ACHN (cell line): ENCODE results near the gene GPR55.
A peak's percentile ranks its signal among the peaks of the same experiment; 100 is the strongest.

Experiments
- DNase-seq: peaks from one replicate; pipeline ENCODE4 v3.0.0-alpha.2; 2015
- in situ Hi-C: cut with HindIII; loops from 2 replicates; pipeline ENCODE4 v1.10.0; 2017; ENCODE audit warnings: low sequenced_read_pairs, low pct_ligation_motif_present, low pct_unique_long_range_greater_than_20kb

The GPR55 gene

DNA sequence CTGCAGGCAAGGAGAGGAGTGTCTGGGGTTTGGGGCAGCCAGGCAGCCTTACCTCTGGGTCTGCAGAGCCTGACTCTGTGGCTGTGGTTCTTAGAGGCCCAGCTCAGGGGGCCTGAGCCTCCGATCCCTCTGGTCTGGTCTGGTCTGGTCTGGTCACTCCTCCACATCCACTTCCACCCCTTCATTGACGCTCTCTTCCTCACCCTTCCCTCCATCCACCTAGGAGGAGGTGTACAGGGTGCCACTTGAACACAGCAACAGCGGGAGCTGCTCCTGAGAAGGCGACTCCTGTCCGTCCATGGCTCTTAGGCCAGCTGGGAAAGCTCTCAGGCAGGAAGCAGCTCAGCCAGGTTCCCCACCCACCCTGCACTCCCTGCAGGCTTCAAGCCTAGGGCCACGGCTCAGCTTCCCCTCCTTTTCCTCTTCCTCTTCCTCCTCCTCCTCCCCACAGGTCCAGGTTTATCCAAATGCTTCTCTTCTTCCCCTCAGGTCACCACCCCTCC, 16.9 kb downstream of the GPR55 start:
- DNase-seq, result no peak
- in situ Hi-C loops, result no loop called here

DNA sequence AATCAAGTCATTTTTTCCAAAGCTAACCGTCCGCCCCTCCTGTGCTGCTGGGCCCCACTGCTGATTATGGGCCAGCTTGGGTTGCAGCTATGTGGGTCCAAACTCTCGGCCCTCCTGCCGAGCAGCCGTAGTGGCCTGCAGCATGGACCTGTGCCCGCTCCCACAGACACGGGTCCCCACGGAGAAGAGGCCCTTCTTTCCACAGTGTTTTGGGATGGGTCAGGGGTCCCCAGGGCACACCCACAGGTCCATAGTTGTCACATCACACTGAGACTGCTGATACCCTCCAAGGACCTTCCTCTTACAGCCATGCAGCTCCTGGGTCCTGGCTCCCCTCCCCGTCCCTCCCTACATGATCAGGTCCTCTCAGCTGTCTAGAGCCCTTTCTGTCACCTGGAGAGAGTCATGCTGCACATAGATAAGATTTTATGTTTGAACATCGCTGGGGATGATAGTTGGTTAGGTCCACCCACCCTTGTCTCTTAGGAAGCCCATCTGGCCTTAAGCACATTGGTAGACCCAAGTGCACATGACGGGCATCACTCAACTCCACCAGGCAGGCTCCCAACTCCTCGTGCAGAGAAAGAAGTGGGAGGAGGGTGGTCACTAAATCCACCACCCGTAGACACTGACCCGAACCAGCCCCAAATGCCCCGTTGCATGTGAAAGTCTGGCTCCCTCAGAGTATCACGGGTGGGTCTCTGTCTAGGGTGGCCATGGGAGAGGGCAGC, 17.5 kb downstream of the GPR55 start:
- in situ Hi-C loops, result no loop called here
- no peak for DNase-seq

DNA sequence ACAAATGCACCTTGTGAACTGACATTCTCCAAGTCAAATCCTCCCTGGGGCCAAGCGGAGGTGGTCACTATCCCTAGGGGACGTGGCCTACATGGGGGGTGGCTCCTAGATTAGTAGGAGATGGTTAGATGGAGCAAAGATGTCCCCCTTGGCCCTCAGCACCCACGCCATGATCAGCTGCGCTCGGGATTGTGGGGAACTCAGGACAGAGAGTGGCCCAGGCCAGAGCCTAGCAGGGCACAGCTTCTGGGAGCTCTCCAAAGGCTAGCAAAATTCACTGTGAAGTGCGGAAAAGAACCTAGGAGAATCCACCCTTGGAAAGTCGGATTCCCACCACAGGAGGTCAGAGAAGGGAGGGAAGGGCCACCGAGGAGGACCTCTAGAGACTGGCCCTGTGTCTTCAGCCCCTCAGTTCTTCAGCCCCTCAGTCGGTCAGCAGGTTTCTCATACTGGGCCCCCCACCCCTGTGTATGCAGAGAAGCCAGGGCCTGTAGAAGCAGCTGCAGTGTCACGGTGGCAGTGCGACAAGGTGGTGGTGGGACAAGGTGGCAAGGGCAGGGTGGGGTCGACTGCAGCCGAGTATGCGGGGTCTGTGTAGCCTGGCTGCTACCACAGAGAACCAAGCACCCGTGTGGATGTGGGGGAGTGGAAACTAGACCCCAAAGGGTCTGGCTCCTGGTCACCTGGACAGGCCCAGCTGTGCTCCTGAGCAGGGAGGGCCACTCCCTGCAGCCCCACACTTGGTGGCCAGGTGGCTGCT, 18.4 kb downstream of the GPR55 start:
- in situ Hi-C loops, result no loop called here
- DNase-seq, result no peak

DNA sequence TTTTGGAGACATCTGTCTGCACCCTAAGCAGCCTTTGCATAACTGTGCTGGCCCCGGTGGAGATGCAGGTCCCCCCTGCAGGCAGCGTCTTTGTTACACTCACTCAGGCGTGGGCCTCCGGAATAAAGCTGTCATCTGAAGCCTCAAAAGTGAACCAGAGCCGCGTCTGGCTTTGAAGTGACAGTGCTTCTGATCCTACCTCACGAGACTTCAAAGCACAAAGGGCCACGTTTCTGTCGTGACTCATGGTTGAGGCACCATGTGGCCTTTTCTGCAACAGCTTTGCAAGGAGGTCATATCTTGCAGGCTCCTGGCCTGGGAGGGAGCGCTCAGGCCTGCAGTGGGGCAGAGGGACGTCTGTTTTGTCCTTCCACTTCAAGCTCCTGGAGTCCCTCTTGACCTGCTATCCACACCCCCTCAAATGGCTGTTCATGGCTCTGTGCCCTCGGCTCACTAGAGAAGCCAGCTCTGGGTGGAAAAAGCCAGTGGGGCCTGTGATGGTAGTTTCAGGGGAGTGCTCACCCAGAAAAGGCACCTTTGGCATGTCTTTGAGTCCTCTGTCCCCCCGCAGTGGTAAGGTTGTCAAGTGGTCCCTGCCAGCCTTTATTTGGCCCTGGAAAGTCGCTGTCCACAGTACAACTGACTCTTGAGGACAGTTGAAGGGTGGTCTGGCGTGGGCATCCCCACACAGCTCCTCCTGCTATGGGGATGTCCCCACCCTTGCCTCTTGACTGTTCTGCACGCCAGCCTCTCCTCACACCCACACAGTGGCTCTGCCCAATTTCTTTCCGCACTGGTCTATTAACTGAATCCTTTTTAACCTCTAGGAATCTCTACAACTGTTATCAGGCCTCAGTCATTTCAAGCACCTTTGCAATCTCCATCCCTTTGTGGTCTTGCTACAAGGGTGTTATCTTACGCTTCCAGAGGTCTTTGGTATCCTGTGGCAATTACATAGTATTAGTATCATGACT, 19.3 kb downstream of the GPR55 start:
- no peak for DNase-seq
- in situ Hi-C loops, result no loop called here

DNA sequence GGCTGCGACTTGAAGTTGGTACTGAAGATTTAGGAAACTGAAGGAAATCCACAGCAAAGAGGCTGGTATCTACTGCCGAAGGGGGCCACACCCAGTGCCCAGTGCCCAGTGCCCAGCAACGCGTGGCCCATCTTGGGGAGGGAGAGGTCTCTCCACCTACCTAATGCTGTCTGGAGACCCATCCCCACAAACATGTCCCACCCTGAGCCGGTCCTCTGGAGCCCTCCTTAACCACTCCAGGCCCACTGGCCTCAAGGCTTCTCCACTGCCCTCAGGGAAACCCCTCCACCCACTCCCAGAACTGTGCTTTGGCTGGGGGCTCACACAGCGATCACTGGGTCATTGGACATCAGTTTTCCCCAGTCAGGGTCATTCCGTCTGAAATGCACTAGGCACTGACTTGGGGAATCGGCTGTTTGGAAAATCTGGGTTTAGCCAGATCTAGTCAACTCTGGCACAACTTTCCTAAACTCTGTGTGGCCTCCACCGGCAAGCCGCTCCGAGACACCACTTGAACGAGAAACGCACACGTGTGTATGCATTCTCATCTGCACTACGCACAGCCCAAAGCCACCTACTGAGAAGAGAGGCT, 20.1 kb downstream of the GPR55 start:
- in situ Hi-C loops, result no loop called here
- DNase-seq, result no peak

DNA sequence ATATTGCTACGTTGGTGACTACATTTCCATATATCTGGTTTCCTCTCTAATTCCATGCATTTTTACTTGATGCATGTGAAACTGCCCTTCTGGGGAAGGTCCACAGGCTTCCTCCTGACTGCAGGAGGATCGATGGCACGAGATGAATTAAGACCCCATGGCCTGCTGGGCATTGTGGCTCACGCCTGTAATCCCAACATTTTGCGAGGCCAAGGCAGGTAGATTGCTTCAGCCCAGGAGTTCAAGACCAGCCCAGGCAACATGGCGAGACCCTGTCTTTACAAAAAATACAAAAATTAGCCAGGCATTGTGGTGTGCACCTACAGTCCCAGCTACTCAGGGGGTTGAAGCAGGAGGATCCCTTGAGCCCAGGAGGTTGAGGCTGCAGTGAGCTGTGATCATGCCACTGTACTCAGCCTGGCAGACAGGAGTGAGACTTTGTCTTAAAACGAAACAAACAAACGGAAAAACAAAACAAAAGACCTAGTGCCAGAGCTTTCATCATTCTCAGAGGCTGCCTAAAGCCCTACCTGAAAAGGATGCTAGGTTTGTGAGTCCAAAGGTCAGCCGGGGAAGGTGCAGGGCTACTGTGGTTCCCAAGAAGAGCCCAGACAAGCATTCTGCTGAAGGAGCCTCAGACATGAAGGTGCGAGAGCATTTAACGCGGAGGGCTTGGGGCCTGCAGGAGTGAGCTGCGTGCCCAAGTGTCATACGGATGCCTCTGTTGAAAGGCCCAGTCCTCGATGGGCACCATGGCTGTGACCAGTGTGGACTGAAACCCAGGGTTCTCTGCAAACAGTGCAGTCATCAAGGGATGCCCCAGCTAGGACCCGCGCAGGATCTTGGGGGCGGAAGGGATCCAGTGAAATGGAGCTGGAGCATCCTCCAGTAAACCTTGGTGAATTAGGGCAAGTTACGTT, 21.6 kb downstream of the GPR55 start:
- in situ Hi-C loops, result no loop called here
- no peak for DNase-seq

DNA sequence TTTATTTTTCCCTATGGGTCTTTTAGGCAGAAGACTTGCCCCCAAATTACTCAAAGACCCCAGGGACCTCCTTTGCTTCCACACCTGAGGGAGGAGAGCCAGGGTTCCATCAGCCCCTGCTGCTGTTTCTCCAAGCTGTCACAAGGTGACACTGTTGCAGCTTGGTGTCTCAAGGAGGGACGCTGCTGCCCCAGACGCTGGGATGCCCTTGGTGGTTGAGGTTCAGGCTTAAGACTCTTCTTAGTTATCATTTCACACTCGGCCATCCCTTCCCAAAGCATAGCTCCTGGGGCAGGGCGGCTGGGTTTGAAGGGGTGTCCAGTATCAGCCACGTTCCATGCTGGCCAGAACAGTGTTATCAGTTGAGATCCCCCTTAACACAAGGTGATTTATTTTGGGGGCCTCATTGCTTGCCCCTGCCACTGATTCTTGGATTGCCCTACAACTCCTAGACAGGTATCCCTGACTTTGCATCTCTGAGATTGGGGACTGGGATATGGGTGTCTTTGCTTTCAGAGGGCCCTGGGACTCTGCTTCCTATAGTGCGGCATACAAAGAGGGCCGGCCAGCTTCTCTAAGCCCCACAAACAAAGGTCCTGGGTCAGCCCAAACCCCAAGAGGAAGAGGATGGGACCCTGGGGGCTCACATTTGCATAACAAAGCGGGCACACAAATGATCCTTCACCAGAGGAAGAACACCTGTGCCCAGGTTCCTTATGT, 22.7 kb downstream of the GPR55 start:
- in situ Hi-C loops, result no loop called here
- peak; percentile 69 for DNase-seq

DNA sequence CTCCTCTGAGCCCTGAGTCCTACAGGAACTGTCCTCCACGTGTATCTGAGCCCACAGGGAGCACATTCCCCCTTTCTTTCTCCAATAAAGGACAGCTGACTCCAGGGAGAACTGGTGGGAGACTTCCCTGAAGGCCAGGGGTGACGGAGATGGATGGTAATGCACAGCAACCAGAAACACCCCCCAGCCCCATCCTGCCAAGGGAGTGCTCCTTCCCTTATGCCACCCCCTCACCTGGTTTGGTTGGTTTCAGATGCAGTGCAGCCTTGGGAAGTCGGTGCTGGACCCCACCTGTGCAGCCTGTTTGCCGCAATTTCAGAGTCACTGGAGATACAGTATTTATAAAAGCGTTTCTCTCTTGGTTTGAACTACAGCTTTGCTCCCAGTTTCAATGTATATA, 24.0 kb downstream of the GPR55 start:
- DNase-seq, result no peak
- in situ Hi-C loops, result no loop called here

DNA sequence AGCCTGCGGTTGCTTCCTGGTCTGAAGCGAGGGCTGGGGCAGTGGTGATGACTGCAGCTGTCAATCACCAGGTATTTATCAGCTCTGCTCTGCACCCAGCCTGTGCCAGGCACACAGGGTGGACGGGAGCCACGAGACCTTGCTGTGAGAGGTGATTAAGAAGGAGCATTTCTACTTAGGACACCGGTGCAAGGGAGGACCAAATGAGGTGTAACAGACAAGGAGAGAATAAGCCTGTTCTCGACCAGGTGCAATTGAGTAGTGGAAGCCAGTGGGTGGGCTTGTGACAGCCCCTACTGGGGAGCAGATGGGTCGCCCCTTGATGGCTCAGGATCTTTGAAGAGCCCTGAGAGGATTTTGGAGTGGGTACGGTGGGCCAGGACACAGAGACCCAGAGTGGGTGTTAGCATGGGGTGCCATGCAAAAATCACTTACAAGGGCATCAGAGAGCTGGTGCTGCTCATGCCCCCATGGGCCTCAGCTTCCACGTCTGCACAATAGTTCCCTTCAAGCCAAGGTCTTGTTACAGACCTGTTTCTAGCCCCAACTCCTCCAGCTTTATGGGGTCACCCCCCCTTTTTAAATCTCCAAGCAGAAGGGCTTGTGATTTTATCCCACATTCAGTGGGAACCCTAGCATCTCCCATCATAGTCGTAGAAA, 24.6 kb downstream of the GPR55 start:
- no peak for DNase-seq
- in situ Hi-C loops, result no loop called here

DNA sequence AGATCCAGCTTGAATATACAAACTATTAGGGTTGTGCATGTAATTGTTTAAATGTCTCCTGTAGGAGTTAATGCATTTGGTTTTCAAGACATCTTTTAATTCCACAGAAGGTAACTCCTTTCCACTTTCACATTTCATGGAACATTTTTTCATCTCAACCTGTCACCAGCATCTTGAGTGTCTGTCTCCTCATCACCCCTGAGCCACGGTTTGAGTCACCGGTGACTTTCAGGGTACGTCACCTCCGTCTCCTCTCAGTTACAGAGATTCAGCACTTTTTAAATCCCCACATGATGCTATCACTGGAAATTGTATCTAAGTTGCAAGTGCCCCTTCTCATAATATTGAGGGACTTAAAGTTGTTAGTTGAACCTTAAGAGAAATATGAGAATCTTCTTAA, 25.3 kb downstream of the GPR55 start:
- no peak for DNase-seq
- in situ Hi-C loops, result no loop called here

DNA sequence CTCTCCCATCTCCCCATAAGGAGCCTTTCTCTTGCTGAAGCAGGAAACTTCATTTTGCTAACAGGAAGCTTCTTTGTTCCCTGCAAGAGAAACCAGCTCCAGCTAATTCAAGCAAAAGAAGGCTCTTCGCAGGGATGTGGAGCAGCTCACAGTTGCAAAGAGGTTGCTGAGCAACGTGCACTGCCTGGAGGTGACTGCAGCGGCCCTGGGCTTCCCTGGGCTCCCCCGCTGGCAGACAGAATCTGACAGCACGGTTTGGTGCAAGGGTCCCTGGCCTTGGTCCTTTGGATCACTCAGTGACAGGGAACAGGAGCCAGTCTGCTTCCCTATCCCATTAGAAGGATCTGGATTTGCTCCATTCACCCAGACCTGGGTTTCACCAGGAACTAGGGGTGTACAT, 25.8 kb downstream of the GPR55 start:
- in situ Hi-C loops, result no loop called here
- no peak for DNase-seq

DNA sequence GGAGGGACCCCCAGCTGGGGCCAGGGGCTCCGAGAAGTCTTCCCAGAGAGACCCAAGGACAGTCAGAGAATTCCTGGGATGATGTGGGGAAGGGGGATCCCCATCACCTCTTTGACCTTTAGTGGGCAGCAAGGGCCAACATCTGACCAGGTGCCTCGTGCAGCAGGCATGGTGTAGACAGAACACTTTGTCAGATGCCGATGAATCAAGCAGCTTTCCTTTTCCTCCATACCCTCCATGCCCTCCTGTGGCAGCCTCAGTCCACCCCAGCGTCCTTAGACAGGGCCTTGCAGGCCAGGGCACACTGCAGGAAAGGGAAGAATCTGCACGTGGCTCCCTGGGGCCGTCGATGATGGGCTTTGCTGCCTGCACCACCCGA, 26.3 kb downstream of the GPR55 start:
- in situ Hi-C loops, result no loop called here
- DNase-seq, result no peak

DNA sequence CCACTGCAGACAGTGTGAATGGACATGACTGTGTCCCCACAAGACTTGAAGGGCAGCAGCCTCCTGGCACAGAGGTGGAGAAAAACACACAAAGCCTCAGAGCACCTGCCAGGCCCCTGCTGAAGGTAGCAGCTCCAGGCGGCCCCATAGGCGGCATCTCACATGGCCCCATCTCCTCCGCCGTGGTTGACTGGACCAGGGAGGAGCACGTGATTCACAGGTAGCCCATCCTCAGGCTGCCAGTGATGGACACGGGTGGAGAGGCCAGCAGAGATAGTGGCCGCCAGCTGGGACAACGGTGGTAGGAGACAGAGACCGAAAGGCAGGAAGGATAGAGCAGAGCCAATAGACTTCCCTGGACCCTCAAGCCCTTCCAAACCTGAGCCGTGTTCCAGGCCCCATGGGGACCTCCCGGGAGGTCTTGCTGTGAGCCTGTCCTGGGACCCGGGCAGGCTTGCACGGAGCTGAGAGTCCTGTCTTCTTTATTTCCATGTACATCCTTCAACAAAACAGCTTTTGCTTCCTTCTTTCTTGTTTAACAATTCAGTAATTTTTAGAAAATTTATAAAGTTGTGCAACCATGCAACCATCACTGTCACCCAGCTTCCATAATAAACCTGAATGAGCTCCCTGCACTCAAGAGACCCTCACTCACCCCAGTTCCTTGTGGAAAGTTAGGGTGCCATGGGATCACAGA, 26.9 kb downstream of the GPR55 start:
- in situ Hi-C loops, result no loop called here
- no peak for DNase-seq

DNA sequence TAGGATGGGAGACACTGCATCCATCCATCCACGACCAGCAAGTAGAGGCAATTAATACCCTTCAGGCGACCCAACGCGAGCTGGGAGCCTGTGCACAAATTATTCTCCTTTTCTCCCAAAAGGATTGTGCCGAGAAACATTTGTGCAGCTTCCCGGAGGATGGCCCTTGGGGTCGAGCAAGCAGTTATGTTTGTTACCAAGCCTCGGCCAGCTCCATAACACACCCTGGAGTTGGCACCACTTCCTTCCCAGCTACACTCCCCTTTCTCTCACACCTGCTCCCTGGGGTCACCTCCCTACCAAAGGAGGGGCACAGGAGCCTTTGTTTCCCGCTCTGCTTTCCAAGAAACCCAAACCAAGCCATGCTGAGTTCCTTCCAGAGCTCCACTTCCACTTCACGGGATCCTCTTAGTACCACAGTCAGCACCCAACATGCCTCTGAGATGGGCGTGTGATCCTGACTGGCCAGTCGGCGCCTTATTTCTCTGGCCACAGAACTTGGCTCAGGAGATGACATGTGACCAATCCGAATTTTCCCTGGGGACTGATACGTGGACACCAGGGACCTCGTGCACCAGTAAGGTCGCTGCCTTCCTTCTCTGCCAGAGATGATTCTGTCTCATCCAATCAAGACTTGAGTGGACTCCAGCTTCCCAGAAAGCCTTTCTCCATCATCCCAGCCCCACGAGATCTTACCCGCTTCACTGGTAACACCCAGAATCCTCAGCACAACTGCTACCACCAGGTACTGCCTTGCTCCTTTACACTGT, 28.5 kb downstream of the GPR55 start:
- no peak for DNase-seq
- in situ Hi-C loops, result no loop called here

DNA sequence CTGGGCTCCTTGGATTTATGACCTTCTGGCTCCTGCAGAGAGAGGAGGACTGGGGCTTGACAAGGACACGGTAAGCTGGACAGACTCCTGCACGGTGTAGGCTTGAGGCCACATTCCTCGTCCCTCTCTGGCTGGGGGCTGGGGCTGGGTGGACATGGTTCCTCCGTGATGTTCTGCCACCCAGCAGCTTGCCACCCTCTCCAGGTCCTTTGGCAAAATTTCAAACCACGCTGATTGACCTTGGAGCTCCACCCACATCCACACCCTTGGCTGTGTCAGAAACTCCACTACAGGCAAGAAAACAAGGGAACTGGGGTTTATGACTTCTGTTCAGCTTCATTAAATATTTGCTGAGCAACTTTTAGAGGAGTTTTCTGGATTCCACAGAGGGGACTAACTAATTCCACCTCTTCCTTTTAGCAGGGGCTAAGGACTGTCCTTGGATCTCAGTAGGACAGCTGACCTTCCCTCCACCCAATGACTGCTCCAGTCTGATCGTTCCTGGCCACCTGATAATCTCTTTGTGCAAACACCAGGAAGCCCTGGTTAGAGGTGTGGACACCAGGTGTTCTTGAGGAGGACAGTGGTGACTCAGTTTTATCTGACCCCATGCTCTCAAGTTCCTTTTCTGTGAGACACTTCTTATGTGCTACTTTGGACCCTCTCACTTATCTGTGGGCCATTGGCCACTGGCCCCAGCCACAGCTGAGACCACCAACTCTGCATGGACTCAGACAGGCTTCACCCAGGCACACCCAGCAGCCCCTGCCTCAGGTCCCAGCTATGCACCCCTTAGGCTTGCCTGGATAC, 29.3 kb downstream of the GPR55 start:
- in situ Hi-C loops, result no loop called here
- no peak for DNase-seq
